Thoracic aorta (tissue), 2 donors: ENCODE measurements around the gene DAP3. TPM values are rescaled to one million over a fixed set of nuclear protein-coding genes. Genes with fewer than 3 reads are reported as not detected.
A peak's percentile ranks its signal among the peaks of the same experiment; 100 is the strongest.
"Not testable (repeated sequence)": the region's sequence is repeated elsewhere in the genome, so short reads cannot be mapped to it uniquely, and the experiment has no call there.

Source experiments
- ATAC-seq: fragments of 150-250 bp; one replicate; pipeline ENCODE4 v1.8.0; 2017; ENCODE audit warnings: low read depth; ENCODE audit not compliant: insufficient number of reproducible peaks, low FRiP score
- DNase-seq: peaks from one replicate; pipeline ENCODE4 v3.0.0-alpha.2; 2020; ENCODE audit warnings: low spot score
- H3K27ac ChIP-seq, 2 donors: fragments of 200-600 bp; sonication (generic); 1 replicate in 1 of 2; 2 replicates in 1 of 2; pipeline ENCODE4 v1.5.1; 2016; ENCODE audit warnings: mild to moderate bottlenecking in 2 of 2, moderate library complexity in 2 of 2
- H3K27me3 ChIP-seq: fragments of 200-600 bp; sonication (generic); replicated peaks from 2 replicates; pipeline ENCODE4 v1.6.0; 2016; ENCODE audit warnings: mild to moderate bottlenecking; ENCODE audit not compliant: insufficient read depth
- H3K36me3 ChIP-seq: fragments of 200-600 bp; sonication (generic); one replicate; pipeline ENCODE4 v1.5.1; 2016
- H3K4me1 ChIP-seq, 2 donors: fragments of 200-600 bp; sonication (generic); 1 replicate in 1 of 2; 2 replicates in 1 of 2; pipeline versions ENCODE4 v1.5.1 to v1.6.0; 2016; ENCODE audit warnings: low read depth in 2 of 2, mild to moderate bottlenecking in 1 of 2; ENCODE audit not compliant: control insufficient read depth in 1 of 2
- H3K4me3 ChIP-seq: fragments of 200-600 bp; sonication (generic); 2 replicates; pipeline ENCODE4 v1.5.1; 2016; ENCODE audit warnings: mild to moderate bottlenecking
- H3K9me3 ChIP-seq: fragments of 200-600 bp; sonication (generic); 2 replicates; pipeline ENCODE4 v1.5.1; 2016
- CTCF ChIP-seq: fragments of 200-600 bp; sonication (generic); IDR thresholded peaks from one replicate; pipeline ENCODE4 v1.5.1; 2019; ENCODE audit warnings: antibody characterized with exemption
- total RNA-seq, 2 donors: library from RNA; depleted of rRNA; stranded (reverse); fragments of >200 nt; gene quantifications; one replicate each; pipeline versions ENCODE4 v1.1.0 to v1.2.3, GENCODE V29; 2016

Gene DAP3
- total RNA-seq, 2 donors from 2014 or later: 56.5 to 113 TPM

DNA sequence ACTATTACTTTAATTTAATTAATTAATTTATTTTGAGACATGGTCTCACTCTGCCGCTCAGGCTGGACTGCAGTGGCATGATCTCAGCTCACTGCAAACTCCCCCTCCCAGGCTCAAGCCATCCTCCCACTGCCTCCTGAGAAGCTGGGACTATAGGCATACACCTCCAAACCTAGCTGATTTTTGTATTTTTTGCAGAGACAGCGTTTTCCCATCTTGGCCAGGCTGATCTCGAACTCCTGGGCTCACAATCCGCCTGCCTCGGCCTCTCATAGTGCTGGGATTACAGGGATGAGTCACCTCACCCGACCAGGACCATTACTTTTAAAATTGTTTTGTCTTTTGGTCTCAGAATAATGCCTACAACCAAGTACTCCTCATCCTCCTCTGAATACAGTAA, 15.9 kb upstream of the DAP3 start:
- peaks cover 71% of the 10 kb centered on the region for H3K36me3 ChIP-seq
- H3K9me3 ChIP-seq: no peaks in the 10 kb centered on the region
- H3K4me1 ChIP-seq: no peaks in the 10 kb centered on the region
- DNase-seq (no peak), ATAC-seq (no peak)
- no peak overlapping the region for H3K27ac ChIP-seq
- H3K27me3 ChIP-seq: no peaks in the 10 kb centered on the region
- H3K4me3 ChIP-seq: no peak overlapping the region
- no peak for TF ChIP-seq CTCF

GRCh38 chr1:155678027-155678426, 10.9 kb upstream of the DAP3 start:
- Histone ChIP-seq H3K36me3 (peaks cover 59% of the 10 kb centered on the region), H3K9me3 (no peaks in the 10 kb centered on the region), H3K4me3 (no peak overlapping the region), H3K27me3 (no peaks in the 10 kb centered on the region), H3K4me1 (peaks cover 0 to 13% of the 10 kb centered on the region in 2 donors), H3K27ac (no peak overlapping the region)
- TF ChIP-seq CTCF: no peak
- DNase-seq: no peak
- ATAC-seq: no peak

- H3K27me3 ChIP-seq, H3K27ac ChIP-seq, DNase-seq, ATAC-seq, H3K9me3 ChIP-seq, H3K4me3 ChIP-seq: not testable (repeated sequence)
- peaks cover 52% of the 10 kb centered on the region for H3K36me3 ChIP-seq
- peaks cover 5 to 23% of the 10 kb centered on the region in 2 donors for H3K4me1 ChIP-seq
These were observed 9.9 kb upstream of the DAP3 start for GRCh38 chr1:155678992-155679391.

DNA sequence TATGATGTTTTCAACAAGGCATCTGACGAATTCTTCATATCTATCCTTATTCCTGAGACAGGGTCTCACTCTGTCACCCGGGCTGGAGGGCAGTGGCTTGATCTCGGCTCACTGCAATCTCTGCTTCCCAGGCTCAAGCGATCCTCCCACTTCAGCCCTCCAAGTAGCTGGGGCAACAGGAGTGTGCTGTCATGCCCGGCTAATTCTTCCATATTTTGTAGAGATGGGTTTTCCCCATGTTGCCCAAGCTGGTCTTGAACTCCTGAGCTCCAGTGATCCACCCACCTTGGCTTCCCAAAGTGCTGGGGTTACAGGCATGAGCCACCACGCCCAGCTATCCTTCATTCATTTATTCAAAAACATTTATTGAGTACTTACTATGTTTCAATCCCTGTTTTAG, 8.4 kb upstream of the DAP3 start:
- H3K36me3 ChIP-seq: peaks cover 41% of the 10 kb centered on the region

GRCh38 chr1:155681776-155682175, 7.1 kb upstream of the DAP3 start:
- peaks cover 29% of the 10 kb centered on the region for H3K36me3 ChIP-seq
- peaks cover 15 to 49% of the 10 kb centered on the region in 2 donors for H3K4me1 ChIP-seq
- no peak for ATAC-seq

More for the DNA sequence above, 8.4 kb upstream of the DAP3 start:
- DNase-seq: no peak
- Histone ChIP-seq H3K27ac (no peak overlapping the region), H3K27me3 (no peaks in the 10 kb centered on the region), H3K4me3 (no peak overlapping the region), H3K9me3 (no peaks in the 10 kb centered on the region), H3K4me1 (peaks cover 5 to 38% of the 10 kb centered on the region in 2 donors)
- ATAC-seq: no peak
- no peak for TF ChIP-seq CTCF

DNA sequence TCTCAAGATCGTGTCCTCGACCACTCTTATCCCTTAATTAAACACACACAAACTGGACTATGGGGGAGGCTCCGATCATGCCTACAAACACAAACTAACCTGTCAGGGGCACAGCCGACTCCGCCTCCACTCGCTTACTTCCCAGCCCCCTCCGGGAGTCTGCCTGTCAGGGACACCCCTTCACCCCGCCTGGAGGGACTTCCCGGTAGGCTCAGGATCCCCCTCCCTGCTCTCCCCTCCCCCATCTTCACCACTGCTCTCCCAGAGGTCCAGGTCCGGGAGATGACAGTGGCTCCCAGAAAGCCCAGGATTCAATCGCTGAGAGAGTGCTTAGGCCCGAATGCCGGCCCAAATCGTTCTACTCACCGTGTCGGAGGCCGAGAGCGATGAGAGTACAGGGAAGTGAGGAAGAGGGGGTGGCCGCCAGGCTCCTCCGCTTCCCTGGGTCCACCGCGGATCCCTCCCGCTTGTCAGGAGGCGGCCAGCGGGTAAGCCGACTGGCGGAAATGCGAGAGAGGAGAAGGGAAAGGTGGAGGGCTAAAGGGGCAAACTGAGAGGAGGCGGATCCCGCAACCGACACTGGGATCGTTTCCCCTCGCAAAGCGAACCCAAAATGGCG, 1.1 kb upstream of the DAP3 start:
- Histone ChIP-seq H3K4me1 (peaks cover 26 to 53% of the 10 kb centered on the region in 2 donors), H3K4me3 (peak overlapping the region; percentile 92), H3K27ac (peak overlapping the region; percentile 97 to 99)
- H3K9me3 ChIP-seq, ATAC-seq, H3K27me3 ChIP-seq, DNase-seq, H3K36me3 ChIP-seq: not testable (repeated sequence)

More at GRCh38 chr1:155681776-155682175, 7.1 kb upstream of the DAP3 start:
- no peak for TF ChIP-seq CTCF
- Histone ChIP-seq H3K27me3 (no peaks in the 10 kb centered on the region), H3K27ac (no peak overlapping the region), H3K9me3 (no peaks in the 10 kb centered on the region), H3K4me3 (no peak overlapping the region)
- no peak for DNase-seq
